ENCODE data around the gene RFWD3.

RFWD3 gene

GRCh38 chr16:74605746-74606520, 60.7 kb downstream of the RFWD3 start:
- H3K27ac ChIP-seq (ENCODE audit: insufficient read depth, low read depth, low read length, poor library complexity, severe bottlenecking), result peak overlapping the region; percentile 95
- no peaks in the 10 kb centered on the region for H3K27me3 ChIP-seq (ENCODE audit: control insufficient read depth, insufficient read depth, low read length, poor library complexity, severe bottlenecking)
- H3K36me3 ChIP-seq (ENCODE audit: control insufficient read depth, insufficient read depth, low read length), result no peaks in the 10 kb centered on the region
- WGBS, 2 experiments, result 5 to 6% methylated on average over 17 of the region's 17 CpGs
- no peaks in the 10 kb centered on the region for H3K9me3 ChIP-seq (ENCODE audit: control insufficient read depth, low read length)
- H3K4me1 ChIP-seq (ENCODE audit: control insufficient read depth, insufficient read depth, low read length), result peaks cover 19% of the 10 kb centered on the region
- H3K4me3 ChIP-seq (ENCODE audit: insufficient read depth, low read depth, low read length), result peak overlapping the region; percentile 71

- 61 to 67% methylated on average over 6 of the region's 6 CpGs for WGBS, 2 experiments
Observed at GRCh38 chr16:74605332-74605731, 61.3 kb downstream of the RFWD3 start.

GRCh38 chr16:74603848-74604247, 62.8 kb downstream of the RFWD3 start:
- no peaks in the 10 kb centered on the region for H3K9me3 ChIP-seq (ENCODE audit: control insufficient read depth, low read length)
- no peak overlapping the region for H3K4me3 ChIP-seq (ENCODE audit: insufficient read depth, low read depth, low read length)
- no peaks in the 10 kb centered on the region for H3K36me3 ChIP-seq (ENCODE audit: control insufficient read depth, insufficient read depth, low read length)
- H3K27me3 ChIP-seq (ENCODE audit: control insufficient read depth, insufficient read depth, low read length, poor library complexity, severe bottlenecking), result no peaks in the 10 kb centered on the region
- peaks cover 19% of the 10 kb centered on the region for H3K4me1 ChIP-seq (ENCODE audit: control insufficient read depth, insufficient read depth, low read length)
- 84 to 87% methylated on average over 4 of the region's 4 CpGs for WGBS, 2 experiments
- no peak overlapping the region for H3K27ac ChIP-seq (ENCODE audit: insufficient read depth, low read depth, low read length, poor library complexity, severe bottlenecking)

More at GRCh38 chr16:74605332-74605731, 61.3 kb downstream of the RFWD3 start:
- peaks cover 19% of the 10 kb centered on the region for H3K4me1 ChIP-seq (ENCODE audit: control insufficient read depth, insufficient read depth, low read length)
- no peak overlapping the region for H3K27ac ChIP-seq (ENCODE audit: insufficient read depth, low read depth, low read length, poor library complexity, severe bottlenecking)
- peak overlapping the region; percentile 71 for H3K4me3 ChIP-seq (ENCODE audit: insufficient read depth, low read depth, low read length)
- no peaks in the 10 kb centered on the region for H3K36me3 ChIP-seq (ENCODE audit: control insufficient read depth, insufficient read depth, low read length)
- no peaks in the 10 kb centered on the region for H3K9me3 ChIP-seq (ENCODE audit: control insufficient read depth, low read length)
- H3K27me3 ChIP-seq (ENCODE audit: control insufficient read depth, insufficient read depth, low read length, poor library complexity, severe bottlenecking), result no peaks in the 10 kb centered on the region

- no peak overlapping the region for H3K27ac ChIP-seq (ENCODE audit: insufficient read depth, low read depth, low read length, poor library complexity, severe bottlenecking)
- no peaks in the 10 kb centered on the region for H3K36me3 ChIP-seq (ENCODE audit: control insufficient read depth, insufficient read depth, low read length)
- H3K9me3 ChIP-seq (ENCODE audit: control insufficient read depth, low read length), result no peaks in the 10 kb centered on the region
- no peaks in the 10 kb centered on the region for H3K27me3 ChIP-seq (ENCODE audit: control insufficient read depth, insufficient read depth, low read length, poor library complexity, severe bottlenecking)
- no peak overlapping the region for H3K4me3 ChIP-seq (ENCODE audit: insufficient read depth, low read depth, low read length)
- WGBS, 2 experiments, result 81 to 83% methylated on average over 9 of the region's 9 CpGs
- peaks cover 11% of the 10 kb centered on the region for H3K4me1 ChIP-seq (ENCODE audit: control insufficient read depth, insufficient read depth, low read length)
Observed at GRCh38 chr16:74601126-74601871, 65.4 kb downstream of the RFWD3 start.

GRCh38 chr16:74596586-74596985, 70.1 kb downstream of the RFWD3 start:
- 95 to 98% methylated on average over 2 of the region's 2 CpGs for WGBS, 2 experiments
- Histone ChIP-seq H3K9me3 (ENCODE audit: control insufficient read depth, low read length) (no peaks in the 10 kb centered on the region), H3K27me3 (ENCODE audit: control insufficient read depth, insufficient read depth, low read length, poor library complexity, severe bottlenecking) (no peaks in the 10 kb centered on the region), H3K4me3 (ENCODE audit: insufficient read depth, low read depth, low read length) (no peak overlapping the region), H3K36me3 (ENCODE audit: control insufficient read depth, insufficient read depth, low read length) (no peaks in the 10 kb centered on the region), H3K27ac (ENCODE audit: insufficient read depth, low read depth, low read length, poor library complexity, severe bottlenecking) (no peak overlapping the region), H3K4me1 (ENCODE audit: control insufficient read depth, insufficient read depth, low read length) (no peaks in the 10 kb centered on the region)

- no peak overlapping the region for H3K4me3 ChIP-seq (ENCODE audit: insufficient read depth, low read depth, low read length)
- whole genome bisulfite sequencing, 2 experiments, result 90 to 98% methylated on average over 3 of the region's 3 CpGs
- H3K27ac ChIP-seq (ENCODE audit: insufficient read depth, low read depth, low read length, poor library complexity, severe bottlenecking), result no peak overlapping the region
- H3K36me3 ChIP-seq (ENCODE audit: control insufficient read depth, insufficient read depth, low read length), result no peaks in the 10 kb centered on the region
- no peaks in the 10 kb centered on the region for H3K9me3 ChIP-seq (ENCODE audit: control insufficient read depth, low read length)
- no peaks in the 10 kb centered on the region for H3K27me3 ChIP-seq (ENCODE audit: control insufficient read depth, insufficient read depth, low read length, poor library complexity, severe bottlenecking)
- no peaks in the 10 kb centered on the region for H3K4me1 ChIP-seq (ENCODE audit: control insufficient read depth, insufficient read depth, low read length)
Observed at GRCh38 chr16:74592847-74593246, 73.8 kb downstream of the RFWD3 start.

- H3K4me3 ChIP-seq (ENCODE audit: insufficient read depth, low read depth, low read length), result no peak overlapping the region
- H3K27me3 ChIP-seq (ENCODE audit: control insufficient read depth, insufficient read depth, low read length, poor library complexity, severe bottlenecking), result no peaks in the 10 kb centered on the region
- no peaks in the 10 kb centered on the region for H3K36me3 ChIP-seq (ENCODE audit: control insufficient read depth, insufficient read depth, low read length)
- 90 to 91% methylated on average over 7 to 8 of the region's 9 CpGs for WGBS, 2 experiments
- no peak overlapping the region for H3K27ac ChIP-seq (ENCODE audit: insufficient read depth, low read depth, low read length, poor library complexity, severe bottlenecking)
- no peaks in the 10 kb centered on the region for H3K9me3 ChIP-seq (ENCODE audit: control insufficient read depth, low read length)
- no peaks in the 10 kb centered on the region for H3K4me1 ChIP-seq (ENCODE audit: control insufficient read depth, insufficient read depth, low read length)
Observed at GRCh38 chr16:74591876-74592650, 74.6 kb downstream of the RFWD3 start.

GRCh38 chr16:74586948-74587347, 79.7 kb downstream of the RFWD3 start:
- no peaks in the 10 kb centered on the region for H3K27me3 ChIP-seq (ENCODE audit: control insufficient read depth, insufficient read depth, low read length, poor library complexity, severe bottlenecking)
- WGBS, 2 experiments, result 88 to 90% methylated on average over 6 of the region's 6 CpGs
- no peaks in the 10 kb centered on the region for H3K36me3 ChIP-seq (ENCODE audit: control insufficient read depth, insufficient read depth, low read length)
- H3K27ac ChIP-seq (ENCODE audit: insufficient read depth, low read depth, low read length, poor library complexity, severe bottlenecking), result no peak overlapping the region
- H3K4me1 ChIP-seq (ENCODE audit: control insufficient read depth, insufficient read depth, low read length), result no peaks in the 10 kb centered on the region
- H3K4me3 ChIP-seq (ENCODE audit: insufficient read depth, low read depth, low read length), result no peak overlapping the region
- no peaks in the 10 kb centered on the region for H3K9me3 ChIP-seq (ENCODE audit: control insufficient read depth, low read length)

GRCh38 chr16:74585846-74586443, 80.7 kb downstream of the RFWD3 start:
- WGBS, 2 experiments, result 92 to 96% methylated on average over 6 of the region's 6 CpGs
- Histone ChIP-seq H3K9me3 (ENCODE audit: control insufficient read depth, low read length) (no peaks in the 10 kb centered on the region), H3K27me3 (ENCODE audit: control insufficient read depth, insufficient read depth, low read length, poor library complexity, severe bottlenecking) (no peaks in the 10 kb centered on the region), H3K4me1 (ENCODE audit: control insufficient read depth, insufficient read depth, low read length) (no peaks in the 10 kb centered on the region), H3K4me3 (ENCODE audit: insufficient read depth, low read depth, low read length) (no peak overlapping the region), H3K27ac (ENCODE audit: insufficient read depth, low read depth, low read length, poor library complexity, severe bottlenecking) (no peak overlapping the region), H3K36me3 (ENCODE audit: control insufficient read depth, insufficient read depth, low read length) (no peaks in the 10 kb centered on the region)

Data from ectodermal cell (in vitro differentiated cells).